ENCODE data around the gene UQCRH. TPM values are rescaled to one million over a fixed set of nuclear protein-coding genes. Genes with fewer than 3 reads are reported as not detected.

Gene UQCRH
- total and polyA plus RNA-seq, 5 experiments from 2014 or later = 130 to 371 (median 293) TPM

Other genes with a start within 250 kb of the UQCRH start
- gene PIK3R3, start 171.1 kb upstream of the UQCRH start, total RNA-seq = under 1 TPM; 0.41 to 0.52 TPM
- gene PIK3R3, start 171.1 kb upstream of the UQCRH start, polyA plus RNA-seq = 1 to 10 TPM in 1 of 3 donors, under 1 TPM in 2; 0.82 to 1.4 (median 0.98) TPM
- gene TSPAN1, start 128.6 kb upstream of the UQCRH start, total RNA-seq = not detected
- gene TSPAN1, start 128.6 kb upstream of the UQCRH start, polyA plus RNA-seq = not detected
- gene P3R3URF, start 127.2 kb upstream of the UQCRH start, total RNA-seq = not detected
- not detected for gene P3R3URF, start 127.2 kb upstream of the UQCRH start, polyA plus RNA-seq
- gene POMGNT1, start 105.3 kb upstream of the UQCRH start, total RNA-seq = 10 to 100 TPM; 46.0 to 52.3 TPM
- 10 to 100 TPM; 23.5 to 33.4 (median 24.0) TPM for gene POMGNT1, start 105.3 kb upstream of the UQCRH start, polyA plus RNA-seq
- under 1 TPM; 0.33 to 0.65 TPM for gene LURAP1, start 100.4 kb upstream of the UQCRH start, total RNA-seq
- gene LURAP1, start 100.4 kb upstream of the UQCRH start, polyA plus RNA-seq = under 1 TPM in 1 of 3 donors, not detected in 2; 0.30 TPM
- gene RAD54L, start 55.9 kb upstream of the UQCRH start, total RNA-seq = 1 to 10 TPM in 1 of 2 experiments, under 1 TPM in 1; 0.80 to 1.0 TPM
- gene RAD54L, start 55.9 kb upstream of the UQCRH start, polyA plus RNA-seq = under 1 TPM in 1 of 3 donors, not detected in 2; 0.27 TPM
- gene LRRC41, start 82 bp upstream of the UQCRH start, total RNA-seq = 10 to 100 TPM; 38.6 to 40.2 TPM
- 10 to 100 TPM; 43.7 to 46.5 (median 44.6) TPM for gene LRRC41, start 82 bp upstream of the UQCRH start, polyA plus RNA-seq
- 10 to 100 TPM; 21.7 to 29.7 TPM for gene NSUN4, start 37.1 kb downstream of the UQCRH start, total RNA-seq
- gene NSUN4, start 37.1 kb downstream of the UQCRH start, polyA plus RNA-seq = 10 to 100 TPM; 10.3 to 14.0 (median 12.3) TPM
- gene FAAH, start 90.6 kb downstream of the UQCRH start, total RNA-seq = 10 to 100 TPM in 1 of 2 experiments, 1 to 10 TPM in 1; 8.9 to 10.2 TPM
- gene FAAH, start 90.6 kb downstream of the UQCRH start, polyA plus RNA-seq = 1 to 10 TPM in 2 of 3 donors, under 1 TPM in 1; 0.46 to 2.2 (median 1.4) TPM
- not detected for gene DMBX1, start 186.1 kb downstream of the UQCRH start, total RNA-seq
- gene DMBX1, start 186.1 kb downstream of the UQCRH start, polyA plus RNA-seq = not detected
- not detected for gene KNCN, start 247.9 kb downstream of the UQCRH start, total RNA-seq
- gene KNCN, start 247.9 kb downstream of the UQCRH start, polyA plus RNA-seq = not detected

Measured in naive thymus-derived CD8-positive, alpha-beta T cell (primary cell).